ENCODE measurements around the gene H1-8.

H1-8 gene

GRCh38 chr3:129556890-129557547 lies 14.0 kb downstream of the H1-8 start:
- no peak for DNase-seq

GRCh38 chr3:129557548-129557894 lies 14.5 kb downstream of the H1-8 start:
- peak; percentile 19 for DNase-seq

- DNase-seq = no peak
Measured at GRCh38 chr3:129558081-129558771, 15.3 kb downstream of the H1-8 start.

GRCh38 chr3:129558772-129559564 lies 16.0 kb downstream of the H1-8 start:
- peak; percentile 73 for DNase-seq

- DNase-seq = no peak
Measured at GRCh38 chr3:129559565-129560079, 16.6 kb downstream of the H1-8 start.

GRCh38 chr3:129560269-129560787 lies 17.4 kb downstream of the H1-8 start:
- peak; percentile 80 for DNase-seq

GRCh38 chr3:129560911-129561594 lies 18.1 kb downstream of the H1-8 start:
- peak; percentile 83 for DNase-seq

GRCh38 chr3:129561619-129562248 lies 18.8 kb downstream of the H1-8 start:
- no peak for DNase-seq

GRCh38 chr3:129562803-129563202 lies 19.8 kb downstream of the H1-8 start:
- no peak for DNase-seq

GRCh38 chr3:129563332-129563731 lies 20.4 kb downstream of the H1-8 start:
- DNase-seq = no peak

- DNase-seq = no peak
Measured at GRCh38 chr3:129563850-129564535, 21.0 kb downstream of the H1-8 start.

GRCh38 chr3:129564981-129565644 lies 22.1 kb downstream of the H1-8 start:
- DNase-seq = no peak

GRCh38 chr3:129565902-129566301 lies 22.9 kb downstream of the H1-8 start:
- no peak for DNase-seq

GRCh38 chr3:129567176-129567705 lies 24.3 kb downstream of the H1-8 start:
- DNase-seq = no peak

- no peak for DNase-seq
Measured at GRCh38 chr3:129567939-129568338, 25.0 kb downstream of the H1-8 start.

- DNase-seq = no peak
Measured at GRCh38 chr3:129569856-129570255, 26.9 kb downstream of the H1-8 start.

GRCh38 chr3:129571605-129572547 lies 28.9 kb downstream of the H1-8 start:
- DNase-seq = no peak

GRCh38 chr3:129572603-129573002 lies 29.6 kb downstream of the H1-8 start:
- no peak for DNase-seq

GRCh38 chr3:129573493-129573892 lies 30.5 kb downstream of the H1-8 start:
- no peak for DNase-seq
